NCI-H146 (cell line): ENCODE measurements around the gene LDAH.

Experiments
- DNase-seq: peaks from one replicate; lab custom pipeline; 2025; lab: John Stamatoyannopoulos, UW

LDAH gene

GRCh38 chr2:20781656-20782265 lies 41.1 kb downstream of the LDAH start:
- DNase-seq, result no peak

GRCh38 chr2:20771299-20771698 lies 51.6 kb downstream of the LDAH start:
- no peak for DNase-seq

GRCh38 chr2:20766798-20767644 lies 55.9 kb downstream of the LDAH start:
- no peak for DNase-seq

GRCh38 chr2:20766213-20766612 lies 56.7 kb downstream of the LDAH start:
- DNase-seq, result no peak

- no peak for DNase-seq
These were observed 59.8 kb downstream of the LDAH start for GRCh38 chr2:20762945-20763683.

- DNase-seq, result no peak
These were observed 63.4 kb downstream of the LDAH start for GRCh38 chr2:20759487-20759886.

- DNase-seq, result no peak
These were observed 63.9 kb downstream of the LDAH start for GRCh38 chr2:20758997-20759396.

GRCh38 chr2:20757405-20758090 lies 65.4 kb downstream of the LDAH start:
- DNase-seq, result no peak

GRCh38 chr2:20755132-20755800 lies 67.6 kb downstream of the LDAH start:
- no peak for DNase-seq

GRCh38 chr2:20752293-20752692 lies 70.6 kb downstream of the LDAH start:
- no peak for DNase-seq

- no peak for DNase-seq
These were observed 75.6 kb downstream of the LDAH start for GRCh38 chr2:20747317-20747716.

GRCh38 chr2:20745924-20746555 lies 76.9 kb downstream of the LDAH start:
- no peak for DNase-seq

- no peak for DNase-seq
These were observed 78.2 kb downstream of the LDAH start for GRCh38 chr2:20744366-20745335.

GRCh38 chr2:20738772-20739171 lies 84.1 kb downstream of the LDAH start:
- DNase-seq, result no peak

GRCh38 chr2:20737505-20737904 lies 85.4 kb downstream of the LDAH start:
- no peak for DNase-seq

- no peak for DNase-seq
These were observed 94.7 kb downstream of the LDAH start for GRCh38 chr2:20728114-20728758.

- no peak for DNase-seq
These were observed 96.0 kb downstream of the LDAH start for GRCh38 chr2:20726913-20727312.

- DNase-seq, result no peak
These were observed 97.1 kb downstream of the LDAH start for GRCh38 chr2:20725782-20726181.

GRCh38 chr2:20724500-20725053 lies 98.3 kb downstream of the LDAH start:
- DNase-seq, result no peak
